Activated CD8-positive, alpha-beta T cell treated with anti-CD3 and anti-CD28 coated beads, Interleukin-2, amount 10 ng/mL, durations not matched to agents 7 days and 5 days (primary cell): Measurements from ENCODE around the gene GPRC5D. TPM values are rescaled to one million over a fixed set of nuclear protein-coding genes. Genes with fewer than 3 reads are reported as not detected.

Experiments used
- ATAC-seq: fragments of 150-1000 bp; cut with Tn5 transposase; one replicate; pipeline ENCODE4 v1.10.0; 2021; ENCODE audit warnings: moderate library complexity
- CTCF ChIA-PET: fragments of 350-600 bp; sonication (Branson Sonifier 250); formaldehyde crosslinking; loops from one replicate; lab custom pipeline; 2021; ENCODE audit warnings: antibody characterized with exemption; lab: Charles Lee
- POLR2A ChIA-PET: fragments of 350-600 bp; sonication (Branson Sonifier 250); formaldehyde crosslinking; loops from one replicate; lab custom pipeline; 2021; ENCODE audit warnings: antibody characterized with exemption; lab: Charles Lee
- DNase-seq: peaks from one replicate; pipeline ENCODE4 v3.0.0-alpha.2; 2020
- H3K27ac Mint-ChIP-seq: one replicate; pipeline ENCODE4 v1.8.0; 2021; ENCODE audit warnings: mild to moderate bottlenecking, mixed read lengths
- H3K27me3 Mint-ChIP-seq: one replicate; pipeline ENCODE4 v1.8.0; 2021; ENCODE audit warnings: low read depth, mixed read lengths
- H3K36me3 Mint-ChIP-seq: one replicate; pipeline ENCODE4 v1.8.0; 2021; ENCODE audit warnings: low read depth, mixed read lengths
- H3K4me1 Mint-ChIP-seq: one replicate; pipeline ENCODE4 v1.8.0; 2021; ENCODE audit warnings: low read depth, mixed read lengths
- H3K4me3 Mint-ChIP-seq: one replicate; pipeline ENCODE4 v1.8.0; 2021; ENCODE audit warnings: mild to moderate bottlenecking, mixed read lengths
- H3K9me3 Mint-ChIP-seq: one replicate; pipeline ENCODE4 v1.8.0; 2022; ENCODE audit warnings: mixed read lengths; ENCODE audit not compliant: insufficient read depth
- total RNA-seq, 2 experiments: library from RNA; stranded (reverse); gene quantifications; one replicate each; pipeline ENCODE4 v1.2.3, GENCODE V29; 2021

Gene GPRC5D
- total RNA-seq, 2 experiments from 2014 or later = not detected

DNA sequence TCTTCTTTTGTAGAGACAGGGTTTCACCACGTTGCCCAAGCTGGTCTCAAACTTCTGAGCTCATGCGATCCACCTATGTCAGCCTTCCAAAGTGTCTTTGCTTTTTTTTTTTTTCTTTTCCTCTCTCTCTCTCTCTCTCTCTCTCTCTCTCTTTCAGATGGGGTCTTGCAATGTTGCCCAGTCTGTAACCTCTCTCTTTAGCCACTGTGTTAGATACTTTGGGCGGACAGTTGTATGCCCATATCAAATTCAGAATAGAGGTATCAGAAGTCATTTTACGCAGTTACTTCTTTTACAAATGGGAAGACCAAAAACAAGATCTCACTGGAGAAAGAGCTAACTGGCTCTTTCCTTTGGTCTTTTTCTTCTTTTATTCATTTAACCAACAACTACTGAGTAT lies 41.4 kb upstream of the GPRC5D start:
- H3K36me3 Mint-ChIP-seq = no peaks in the 10 kb centered on the region
- H3K27ac Mint-ChIP-seq = peak overlapping the region; percentile 17
- no peaks in the 10 kb centered on the region for H3K27me3 Mint-ChIP-seq
- ChIA-PET POLR2A (no interaction called here), CTCF (no interaction called here)
- peak overlapping the region; percentile 44 for H3K4me3 Mint-ChIP-seq
- no peaks in the 10 kb centered on the region for H3K9me3 Mint-ChIP-seq
- DNase-seq = no peak
- peaks cover 17% of the 10 kb centered on the region for H3K4me1 Mint-ChIP-seq
- no peak for ATAC-seq

DNA sequence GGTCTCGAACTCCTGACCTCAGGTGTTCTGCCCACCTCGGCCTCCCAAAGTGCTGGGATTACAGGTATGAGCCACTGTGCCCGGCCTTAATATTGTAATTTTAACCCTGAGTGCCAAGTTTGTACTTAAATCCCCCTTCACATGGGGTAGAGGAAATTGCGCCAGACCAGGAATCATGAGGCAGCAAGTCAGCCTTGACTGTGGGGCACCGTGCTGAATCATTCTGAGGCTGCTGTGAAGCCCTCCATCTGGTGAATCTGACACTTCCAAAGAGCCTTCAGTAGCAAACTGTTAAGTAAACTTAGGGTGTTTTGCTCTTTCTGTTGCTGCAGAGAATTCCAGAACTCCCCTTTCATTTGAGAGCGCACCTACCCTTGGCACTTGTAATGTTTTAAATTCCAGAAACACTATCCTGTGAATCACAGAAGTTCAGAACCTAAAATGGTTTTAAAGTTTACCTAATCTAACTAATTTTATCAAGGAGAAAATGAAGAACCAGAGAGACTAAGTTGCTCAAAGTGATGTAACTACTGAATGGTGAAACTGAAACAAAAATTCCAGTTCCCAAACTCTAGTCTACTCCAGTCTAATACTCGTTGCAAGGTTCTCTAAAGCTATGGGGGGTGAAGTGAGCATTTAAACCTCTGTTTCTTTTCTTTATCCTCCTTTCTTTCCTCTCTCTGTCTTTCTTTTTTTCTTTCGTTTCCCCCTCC lies 40.6 kb upstream of the GPRC5D start:
- Mint-ChIP-seq H3K27me3 (no peaks in the 10 kb centered on the region), H3K36me3 (no peaks in the 10 kb centered on the region), H3K4me3 (no peak overlapping the region), H3K9me3 (no peaks in the 10 kb centered on the region), H3K27ac (peak overlapping the region; percentile 10), H3K4me1 (peaks cover 17% of the 10 kb centered on the region)
- POLR2A ChIA-PET = no interaction called here
- CTCF ChIA-PET = no interaction called here
- DNase-seq = no peak
- ATAC-seq = no peak

DNA sequence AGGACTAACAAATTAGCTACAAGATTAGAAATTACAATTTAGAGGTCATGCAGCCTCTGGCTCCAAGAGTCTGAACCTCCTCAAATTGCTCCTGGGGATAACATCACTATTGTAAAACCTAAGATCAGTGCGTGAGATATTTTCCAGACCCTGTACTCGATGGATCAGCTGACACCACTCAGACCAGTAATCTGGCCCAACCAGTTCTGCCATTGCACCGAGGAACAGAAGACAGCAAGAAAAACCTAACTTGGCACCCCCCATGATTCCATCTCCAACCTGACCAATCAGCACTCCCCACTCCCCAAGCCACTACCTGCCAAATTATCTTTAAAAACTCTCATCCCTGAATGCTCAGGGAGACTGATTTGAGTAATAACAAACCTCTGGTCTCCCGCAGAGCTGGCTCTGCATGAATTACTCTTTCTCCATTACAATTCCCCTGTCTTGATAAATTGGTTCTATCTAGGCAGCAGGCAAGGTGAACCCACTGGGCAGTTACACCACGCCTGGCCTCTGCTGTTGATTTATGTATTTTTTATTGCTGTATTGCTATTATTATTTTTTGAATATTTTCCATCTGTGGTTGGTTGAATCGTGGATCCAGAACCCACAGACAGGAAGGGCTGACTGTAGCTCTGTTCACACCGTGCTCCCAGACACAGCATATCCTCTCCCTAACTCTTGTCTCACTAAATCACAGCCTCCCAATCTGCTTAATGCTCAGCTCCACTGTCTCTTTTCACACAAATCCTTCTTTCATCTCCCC lies 38.9 kb upstream of the GPRC5D start:
- Mint-ChIP-seq H3K27ac (no peak overlapping the region), H3K9me3 (no peaks in the 10 kb centered on the region), H3K27me3 (no peaks in the 10 kb centered on the region), H3K4me3 (no peak overlapping the region), H3K36me3 (peaks cover 4% of the 10 kb centered on the region), H3K4me1 (peaks cover 12% of the 10 kb centered on the region)
- ATAC-seq (no peak), DNase-seq (no peak)
- ChIA-PET CTCF (interaction anchor here (3.1 kb wide), 1 partner anchor 222 kb away, joined by 9 read pairs; no protein-coding TSS in a partner anchor), POLR2A (no interaction called here)

DNA sequence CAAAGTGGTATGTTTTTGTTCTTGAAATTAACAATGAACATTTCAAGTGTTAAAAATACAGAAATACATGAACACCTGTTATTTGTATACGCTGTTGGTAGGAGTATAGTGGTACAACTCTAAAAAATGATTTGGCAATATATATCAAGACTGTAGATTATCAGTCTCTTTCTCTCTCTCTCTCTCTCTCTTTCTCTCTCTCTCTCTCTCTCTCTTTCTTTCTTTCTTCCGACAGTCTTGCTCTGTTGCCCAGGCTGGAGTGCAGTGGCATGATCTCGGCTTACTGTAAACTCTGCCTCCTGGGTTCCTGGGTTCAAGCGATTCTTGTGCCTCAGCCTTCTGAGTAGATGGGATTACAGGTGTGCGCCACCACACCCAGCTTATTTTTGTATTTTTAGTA lies 35.5 kb upstream of the GPRC5D start:
- POLR2A ChIA-PET = no interaction called here
- H3K4me3 Mint-ChIP-seq = no peak overlapping the region
- ATAC-seq = no peak
- DNase-seq = no peak
- CTCF ChIA-PET = no interaction called here
- no peak overlapping the region for H3K27ac Mint-ChIP-seq
- no peaks in the 10 kb centered on the region for H3K9me3 Mint-ChIP-seq
- H3K36me3 Mint-ChIP-seq = peaks cover 4% of the 10 kb centered on the region
- no peaks in the 10 kb centered on the region for H3K27me3 Mint-ChIP-seq
- H3K4me1 Mint-ChIP-seq = no peaks in the 10 kb centered on the region

DNA sequence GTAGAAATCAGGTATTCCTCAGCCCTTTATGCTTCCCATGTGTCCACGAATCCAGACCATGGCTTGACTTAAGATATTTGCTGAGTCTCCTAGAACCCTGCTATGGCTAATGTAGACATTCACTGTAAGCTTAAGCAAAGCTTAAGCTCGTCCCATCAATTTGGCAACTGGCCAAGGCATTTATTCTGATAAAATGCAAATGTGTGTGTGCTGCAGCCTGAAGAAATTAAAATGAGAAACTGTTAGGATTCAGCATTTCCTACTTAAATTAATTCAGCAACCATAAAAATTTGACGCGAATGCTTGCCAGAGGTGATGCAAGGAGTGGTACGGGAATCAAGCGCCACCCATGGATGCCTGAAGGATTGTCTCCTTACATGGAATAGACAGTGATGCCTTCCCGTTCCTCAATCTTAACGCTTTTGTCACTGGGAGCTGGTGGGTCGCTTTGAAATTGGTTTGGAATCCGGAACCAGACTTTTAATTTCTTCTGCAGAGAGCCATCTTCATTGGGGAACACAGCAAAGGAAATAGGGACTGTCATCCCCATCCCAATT lies 34.9 kb upstream of the GPRC5D start:
- Mint-ChIP-seq H3K27ac (no peak overlapping the region), H3K4me3 (no peak overlapping the region), H3K9me3 (no peaks in the 10 kb centered on the region), H3K27me3 (no peaks in the 10 kb centered on the region), H3K36me3 (peaks cover 4% of the 10 kb centered on the region), H3K4me1 (no peaks in the 10 kb centered on the region)
- DNase-seq (no peak), ATAC-seq (no peak)
- ChIA-PET CTCF (interaction anchor here (1.4 to 2.0 kb wide), 4 partner anchors 10 to 225 kb away, joined by 4 to 9 read pairs (median 6); no protein-coding TSS in a partner anchor), POLR2A (no interaction called here)

DNA sequence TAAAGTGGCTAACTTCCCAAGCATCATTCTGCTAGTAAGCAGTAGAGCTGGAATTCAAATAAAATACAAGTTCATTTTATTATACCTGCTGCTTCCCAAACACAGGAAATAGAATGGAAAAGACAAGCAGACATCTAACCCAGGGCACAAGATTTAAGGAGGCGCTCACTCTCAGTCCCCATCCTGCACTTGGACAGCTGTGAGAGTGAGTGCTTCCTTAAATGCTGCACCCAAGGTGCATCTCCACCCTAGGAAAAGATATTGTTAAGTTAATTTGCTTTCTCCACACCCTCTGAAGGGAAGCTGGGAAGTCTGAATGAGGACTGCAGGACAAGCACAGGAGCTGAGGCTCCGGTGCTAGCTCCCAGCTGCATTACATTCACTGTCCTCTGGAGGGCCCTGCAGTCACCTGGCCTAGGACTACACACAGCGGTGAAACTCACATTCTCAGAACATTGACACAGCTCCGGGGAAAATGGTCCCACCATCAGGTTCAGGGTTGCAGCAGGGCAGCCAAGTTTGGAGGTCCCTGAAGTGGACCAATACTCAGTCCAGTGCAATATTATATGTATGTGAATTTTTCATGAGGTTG lies 33.9 kb upstream of the GPRC5D start:
- POLR2A ChIA-PET = interaction anchor here (1.3 kb wide), 1 partner anchor 70 kb away, joined by 3 read pairs; no protein-coding TSS in a partner anchor
- H3K36me3 Mint-ChIP-seq = peaks cover 4% of the 10 kb centered on the region
- no peak overlapping the region for H3K4me3 Mint-ChIP-seq
- no peak overlapping the region for H3K27ac Mint-ChIP-seq
- H3K4me1 Mint-ChIP-seq = no peaks in the 10 kb centered on the region
- CTCF ChIA-PET = interaction anchor here (0.8 to 5.3 kb wide), 14 partner anchors 9 to 249 kb away, joined by 3 to 36 read pairs (median 4); no protein-coding TSS in a partner anchor
- H3K27me3 Mint-ChIP-seq = no peaks in the 10 kb centered on the region
- DNase-seq = no peak
- no peaks in the 10 kb centered on the region for H3K9me3 Mint-ChIP-seq
- no peak for ATAC-seq

DNA sequence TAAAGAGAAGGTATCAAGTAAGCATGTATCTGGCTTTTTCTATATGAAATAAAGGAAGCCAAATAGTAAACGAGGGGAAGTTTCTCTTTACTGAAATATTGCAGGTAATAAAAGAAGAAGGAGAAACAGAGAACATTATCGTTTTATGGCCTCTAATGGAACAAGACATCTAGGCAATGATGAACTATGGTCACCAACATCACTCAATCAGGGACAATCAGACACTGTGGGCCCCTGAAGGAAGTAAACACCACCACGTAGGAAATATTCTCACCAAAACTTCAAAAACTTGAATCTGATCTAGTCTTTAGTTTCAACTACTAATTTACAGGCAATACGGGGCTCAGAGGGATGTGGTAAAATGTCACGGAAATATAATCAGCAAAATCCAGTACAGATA lies 32.2 kb upstream of the GPRC5D start:
- DNase-seq (no peak), ATAC-seq (no peak)
- POLR2A ChIA-PET = no interaction called here
- H3K9me3 Mint-ChIP-seq = no peaks in the 10 kb centered on the region
- no peaks in the 10 kb centered on the region for H3K4me1 Mint-ChIP-seq
- H3K27ac Mint-ChIP-seq = no peak overlapping the region
- H3K27me3 Mint-ChIP-seq = no peaks in the 10 kb centered on the region
- no peak overlapping the region for H3K4me3 Mint-ChIP-seq
- CTCF ChIA-PET = interaction anchor here (0.7 to 5.3 kb wide), 5 partner anchors 19 to 228 kb away, joined by 3 to 36 read pairs (median 8); no protein-coding TSS in a partner anchor
- peaks cover 4% of the 10 kb centered on the region for H3K36me3 Mint-ChIP-seq

DNA sequence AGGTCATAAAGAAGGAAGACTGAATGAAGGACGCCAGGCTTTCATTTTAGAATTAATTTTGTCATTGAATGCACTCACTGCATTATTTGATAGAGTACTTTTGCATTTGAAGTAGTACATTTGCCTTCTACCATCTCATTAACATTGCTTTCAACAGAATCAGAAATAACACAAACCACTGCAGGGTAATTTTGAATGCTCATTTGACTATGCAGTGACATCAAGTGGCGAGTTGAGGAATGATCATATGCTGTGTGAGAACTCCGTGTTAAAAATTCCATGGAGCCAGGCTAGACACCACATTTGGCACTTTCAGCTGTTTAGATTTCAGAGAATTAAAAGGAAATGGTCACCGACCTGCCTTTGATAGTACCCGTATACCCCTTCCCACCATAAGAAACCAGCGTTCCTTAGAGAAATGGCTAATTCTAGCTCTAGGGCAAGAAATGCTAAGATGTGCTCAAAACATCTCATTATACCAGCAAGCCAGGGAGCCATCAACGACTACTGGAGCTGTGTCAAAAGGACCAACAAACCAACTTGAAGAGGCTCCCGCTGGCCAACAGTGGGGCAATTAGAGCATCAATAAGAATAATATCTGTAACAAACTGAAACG lies 31.6 kb upstream of the GPRC5D start:
- no peak for ATAC-seq
- POLR2A ChIA-PET = no interaction called here
- H3K4me3 Mint-ChIP-seq = no peak overlapping the region

DNA sequence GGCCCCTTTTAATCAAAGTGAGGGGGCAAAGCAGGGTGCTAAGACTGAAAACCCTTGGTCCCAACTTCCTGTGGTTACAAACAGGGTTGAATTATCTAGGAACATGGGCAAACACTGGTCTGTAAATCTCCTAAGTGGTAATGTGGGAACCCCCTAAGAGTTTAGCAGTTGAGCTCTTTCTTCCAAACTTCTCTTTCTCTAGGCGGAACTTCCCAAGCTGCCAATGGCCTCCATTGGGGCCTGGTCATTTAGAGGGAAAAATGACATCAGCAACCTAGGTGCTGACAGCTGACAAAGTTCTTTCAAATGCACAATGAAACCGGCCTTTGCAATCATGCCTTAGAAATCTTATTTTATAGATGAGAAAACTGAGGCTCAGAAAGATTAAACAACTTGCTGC lies 30.4 kb upstream of the GPRC5D start:
- H3K27me3 Mint-ChIP-seq = no peaks in the 10 kb centered on the region
- ATAC-seq (no peak), DNase-seq (no peak)
- H3K27ac Mint-ChIP-seq = no peak overlapping the region
- H3K4me1 Mint-ChIP-seq = no peaks in the 10 kb centered on the region
- ChIA-PET CTCF (interaction anchor here (1.0 to 5.3 kb wide), 4 partner anchors 67 to 273 kb away, joined by 8 to 36 read pairs (median 14); no protein-coding TSS in a partner anchor), POLR2A (interaction anchor here (0.6 kb wide), 1 partner anchor 193 kb away, joined by 3 read pairs; no protein-coding TSS in a partner anchor)
- H3K4me3 Mint-ChIP-seq = no peak overlapping the region
- peaks cover 4% of the 10 kb centered on the region for H3K36me3 Mint-ChIP-seq
- no peaks in the 10 kb centered on the region for H3K9me3 Mint-ChIP-seq

More for the DNA sequence above, 31.6 kb upstream of the GPRC5D start:
- no peaks in the 10 kb centered on the region for H3K27me3 Mint-ChIP-seq
- no peaks in the 10 kb centered on the region for H3K4me1 Mint-ChIP-seq
- no peak for DNase-seq
- no peaks in the 10 kb centered on the region for H3K9me3 Mint-ChIP-seq
- CTCF ChIA-PET = interaction anchor here (0.7 to 5.3 kb wide), 6 partner anchors 19 to 272 kb away, joined by 3 to 36 read pairs (median 8); no protein-coding TSS in a partner anchor
- H3K27ac Mint-ChIP-seq = no peak overlapping the region
- peaks cover 4% of the 10 kb centered on the region for H3K36me3 Mint-ChIP-seq

DNA sequence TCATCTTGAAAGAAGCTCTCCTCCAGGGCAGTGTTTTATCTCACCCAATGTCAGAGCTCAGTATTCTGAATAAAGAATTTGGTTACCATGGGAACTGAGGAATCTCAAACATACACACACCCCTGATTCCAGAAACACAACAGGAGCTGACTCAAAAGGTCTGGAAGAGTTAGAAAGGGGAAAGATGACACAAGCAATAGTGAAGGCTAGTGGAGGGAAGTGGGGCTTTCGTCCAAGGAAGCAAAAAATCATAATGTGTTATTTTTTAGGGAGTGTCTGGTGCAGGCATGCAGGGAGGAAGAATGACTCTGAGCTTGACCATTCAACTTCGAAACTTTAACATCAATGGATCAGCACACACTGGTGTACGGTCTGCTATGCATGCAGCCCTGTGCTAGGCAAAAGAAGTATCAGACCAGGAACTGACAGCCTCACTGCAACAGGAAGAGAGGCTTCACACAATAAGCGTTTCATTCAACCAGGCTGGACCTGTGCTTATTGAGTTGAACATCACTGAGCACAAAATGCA lies 27.8 kb upstream of the GPRC5D start:
- H3K27ac Mint-ChIP-seq = no peak overlapping the region
- H3K4me3 Mint-ChIP-seq = no peak overlapping the region
- ChIA-PET POLR2A (no interaction called here), CTCF (interaction anchor here (1.1 kb wide), 1 partner anchor 63 kb away, joined by 4 read pairs; no protein-coding TSS in a partner anchor)
- H3K36me3 Mint-ChIP-seq = peaks cover 3% of the 10 kb centered on the region
- no peaks in the 10 kb centered on the region for H3K9me3 Mint-ChIP-seq
- no peak for ATAC-seq
- H3K27me3 Mint-ChIP-seq = no peaks in the 10 kb centered on the region
- H3K4me1 Mint-ChIP-seq = no peaks in the 10 kb centered on the region
- DNase-seq = no peak

DNA sequence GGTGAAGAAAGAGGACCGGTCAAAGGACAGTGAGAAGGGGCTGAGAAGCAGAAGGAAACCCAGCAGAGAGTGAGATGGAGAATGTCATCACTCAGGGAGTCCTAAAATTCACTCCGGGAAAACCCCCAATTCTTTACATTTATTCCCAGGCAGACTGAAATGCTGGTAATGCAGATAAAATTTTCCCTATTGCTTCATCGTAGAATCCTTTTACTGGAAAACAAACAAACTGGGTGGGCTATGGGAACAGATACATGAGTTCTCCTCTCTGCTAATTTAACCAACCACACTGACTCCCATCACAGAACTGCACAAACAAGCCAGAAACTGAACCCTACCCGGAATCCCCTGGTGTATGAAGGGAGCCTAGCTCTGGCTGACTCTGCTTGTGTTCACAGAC lies 27.2 kb upstream of the GPRC5D start:
- H3K4me3 Mint-ChIP-seq = no peak overlapping the region
- no peak for DNase-seq
- CTCF ChIA-PET = no interaction called here
- H3K27ac Mint-ChIP-seq = no peak overlapping the region
- no peaks in the 10 kb centered on the region for H3K27me3 Mint-ChIP-seq
- no peak for ATAC-seq
- no peaks in the 10 kb centered on the region for H3K9me3 Mint-ChIP-seq
- H3K36me3 Mint-ChIP-seq = peaks cover 10% of the 10 kb centered on the region
- H3K4me1 Mint-ChIP-seq = no peaks in the 10 kb centered on the region
- POLR2A ChIA-PET = no interaction called here
